NCI-H524 treated with DMSO at 0.1 percent for 48 hours (cell line): Measurements from ENCODE around the gene RAMP3.
"Not testable (repeated sequence)": the region's sequence is repeated elsewhere in the genome, so short reads cannot be mapped to it uniquely, and the experiment has no call there.

ENCODE experiments used
- DNase-seq: peaks from one replicate; lab custom pipeline; 2025; lab: John Stamatoyannopoulos, UW

Gene RAMP3

DNA sequence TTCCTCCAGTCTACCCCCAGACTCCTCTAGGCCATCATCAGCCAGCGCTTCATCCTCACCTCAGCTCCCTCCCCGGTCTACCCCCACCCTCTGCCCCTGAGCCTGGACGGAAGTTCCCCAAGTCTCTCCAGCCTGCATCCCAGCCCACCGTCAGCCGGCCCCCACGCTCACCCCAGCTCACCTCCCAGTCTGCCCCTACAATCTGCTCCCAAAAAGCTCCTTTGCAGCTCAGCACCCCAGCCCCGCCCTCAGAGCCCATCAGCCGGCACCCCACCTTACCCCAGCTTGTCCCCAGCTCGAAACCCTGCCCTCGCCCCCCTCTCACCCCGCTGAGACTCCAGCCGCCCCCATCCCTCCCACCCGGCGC lies 322 bp upstream of the RAMP3 start:
- no peak for DNase-seq

DNA sequence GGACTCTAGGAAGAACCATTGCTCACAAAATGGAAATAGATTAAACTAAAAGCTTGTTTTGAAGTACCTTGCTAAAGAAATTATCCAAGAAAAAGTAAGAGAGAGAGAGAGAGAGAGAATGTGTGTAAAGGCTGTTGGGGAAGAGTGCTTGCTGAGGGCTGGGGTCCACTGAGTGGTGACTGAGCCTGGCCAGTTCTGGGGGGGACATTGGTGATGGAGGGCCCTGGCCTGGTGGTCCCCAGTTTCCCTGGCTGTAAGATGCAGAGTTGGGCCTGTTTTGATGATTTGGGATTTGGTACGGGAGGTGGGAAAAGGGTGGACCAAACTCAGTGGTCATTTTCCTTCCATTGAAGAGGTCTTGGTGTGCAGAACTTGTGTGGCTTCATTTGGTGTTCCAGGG lies 880 bp downstream of the RAMP3 start:
- DNase-seq: no peak

DNA sequence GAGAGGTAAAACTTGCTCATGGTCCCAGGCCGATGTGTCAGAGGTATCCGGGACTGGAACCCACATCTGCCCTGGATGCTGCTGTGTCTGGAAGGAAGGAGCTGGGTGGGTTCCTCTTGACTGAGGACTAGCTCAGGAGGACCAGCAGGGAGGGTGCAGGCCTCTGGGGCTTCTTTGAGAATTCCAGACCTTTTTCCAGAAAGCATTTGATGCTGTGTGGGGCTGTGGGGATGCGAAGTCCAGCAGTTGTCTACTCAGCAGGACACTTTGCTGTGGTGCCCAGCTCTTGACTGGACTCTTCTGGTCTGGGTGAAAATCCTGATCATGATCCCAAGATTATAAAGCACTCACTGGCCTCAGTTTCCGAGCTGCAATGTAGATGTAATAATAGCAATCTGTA lies 1.7 kb downstream of the RAMP3 start:
- DNase-seq: no peak

DNA sequence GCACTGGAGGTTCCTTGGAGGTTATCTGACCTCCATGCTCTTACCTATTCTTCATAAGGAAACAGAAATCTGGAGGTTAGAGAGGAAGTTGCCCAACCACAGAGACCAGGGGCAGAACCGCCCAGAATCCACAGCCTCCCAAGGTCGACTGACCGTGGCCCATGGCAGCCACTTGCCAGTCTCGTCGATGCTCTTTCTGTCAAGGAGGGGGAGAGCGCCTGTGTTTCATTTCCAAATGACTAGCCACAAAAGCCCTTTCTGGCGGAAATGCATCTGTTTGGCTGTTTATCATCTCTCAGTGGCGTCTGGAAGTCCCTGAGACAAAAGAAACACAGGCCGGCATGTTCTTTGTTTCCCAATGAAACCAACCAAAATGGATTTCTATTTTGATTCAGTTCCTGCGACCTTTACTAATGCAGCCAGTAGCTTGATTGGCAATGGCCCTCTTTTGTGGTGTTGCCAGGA lies 2.9 kb downstream of the RAMP3 start:
- no peak for DNase-seq

DNA sequence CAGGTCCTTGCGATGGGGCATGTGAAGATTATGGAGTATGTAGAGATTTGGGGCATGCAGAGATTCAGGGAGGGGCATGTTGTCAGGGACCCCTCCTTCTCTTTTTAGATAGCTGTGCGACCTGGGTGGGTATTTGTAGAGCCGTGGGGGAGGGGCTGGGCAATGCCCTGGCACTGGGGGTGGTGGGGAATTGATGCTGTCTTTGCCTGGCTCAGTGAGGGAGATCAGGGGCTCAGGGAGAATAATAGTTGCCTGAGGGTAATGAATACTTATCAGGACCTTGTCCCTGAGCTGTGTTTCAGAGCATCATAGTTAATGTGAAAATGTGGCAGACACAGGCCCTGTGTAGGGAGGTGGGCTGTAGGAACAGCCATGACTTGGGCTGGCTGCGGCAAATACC lies 3.5 kb downstream of the RAMP3 start:
- no peak for DNase-seq

DNA sequence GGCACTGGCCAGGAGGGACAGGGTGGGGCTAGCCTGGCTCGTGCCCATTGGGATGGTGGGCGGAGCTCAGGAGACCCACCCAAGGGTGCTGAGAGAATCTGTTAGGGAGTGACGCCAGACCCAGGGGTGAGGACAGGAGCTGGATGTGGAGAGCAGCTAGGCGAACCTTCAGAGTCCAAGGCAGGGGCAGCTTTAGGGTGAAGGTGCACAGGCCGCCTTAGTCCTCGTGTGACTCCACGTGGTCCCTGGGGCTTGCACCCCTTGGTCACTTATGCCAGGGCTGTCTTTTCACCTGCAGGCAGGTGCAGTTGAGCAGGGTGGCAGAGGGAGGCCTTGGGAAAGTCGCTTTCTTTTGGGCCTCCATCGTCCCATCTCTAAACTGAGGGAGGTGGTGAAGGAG lies 4.3 kb downstream of the RAMP3 start:
- no peak for DNase-seq

DNA sequence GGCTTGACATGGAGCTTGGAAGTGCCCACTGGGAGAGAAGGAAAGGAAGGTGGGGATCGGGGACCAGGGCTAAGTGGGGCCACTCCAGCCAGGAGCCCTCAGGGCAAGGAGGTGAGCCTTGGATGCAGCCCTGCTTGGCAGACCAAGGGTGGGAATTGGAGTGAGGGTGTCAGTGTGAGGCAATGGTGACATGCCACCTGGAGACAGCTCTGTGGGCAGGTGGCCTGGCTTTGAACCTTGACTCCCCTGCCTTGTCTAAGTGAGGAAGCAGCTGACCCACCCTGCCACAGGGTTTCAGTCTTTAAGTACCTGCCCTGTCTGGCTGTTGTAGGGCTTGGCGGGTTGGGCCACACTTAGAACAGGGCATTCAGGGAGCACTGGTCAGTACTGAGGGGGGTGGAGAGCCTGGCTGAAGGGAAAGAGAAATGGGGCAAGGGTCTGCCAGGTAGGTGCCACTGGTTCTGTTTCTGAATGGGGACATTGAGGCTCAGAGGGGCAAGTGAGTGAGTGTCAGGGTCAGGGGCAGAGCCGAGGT lies 4.8 kb downstream of the RAMP3 start:
- no peak for DNase-seq

DNA sequence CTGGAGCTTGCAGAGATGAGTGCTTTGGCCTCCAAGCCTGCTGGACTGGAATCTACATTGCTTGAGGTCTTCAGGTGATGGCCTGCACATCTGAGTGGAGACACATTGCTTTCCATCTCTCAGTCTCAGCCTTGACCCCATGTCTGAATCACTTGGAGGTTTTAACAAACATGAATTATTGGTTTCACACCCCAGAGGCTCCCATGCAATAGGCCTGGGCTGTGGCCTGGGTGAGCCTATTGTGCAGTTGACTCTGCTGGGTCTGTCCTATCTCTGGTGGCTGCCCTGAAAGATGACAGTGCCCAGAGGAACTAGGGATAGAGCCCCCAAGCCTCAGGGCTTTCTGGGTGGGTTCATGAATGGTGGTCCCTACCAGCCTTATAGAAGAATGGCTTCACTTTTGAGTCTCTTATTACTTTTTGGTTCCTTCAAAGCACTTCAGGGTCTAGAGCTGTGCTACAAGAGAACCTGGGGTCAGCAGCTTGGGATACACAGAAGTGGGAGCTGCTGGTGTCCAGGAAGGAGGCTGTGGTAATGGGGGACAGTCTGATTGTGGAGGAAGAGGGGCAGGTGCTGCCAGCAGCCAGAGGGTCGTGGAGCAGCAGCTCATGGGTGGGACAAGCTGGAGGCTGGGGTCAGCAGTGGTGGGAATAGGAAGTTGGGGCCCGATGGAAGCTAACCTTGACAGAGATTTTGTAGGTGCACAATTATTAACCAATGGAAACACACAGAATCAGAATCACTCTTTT lies 5.5 kb downstream of the RAMP3 start:
- DNase-seq: no peak

DNA sequence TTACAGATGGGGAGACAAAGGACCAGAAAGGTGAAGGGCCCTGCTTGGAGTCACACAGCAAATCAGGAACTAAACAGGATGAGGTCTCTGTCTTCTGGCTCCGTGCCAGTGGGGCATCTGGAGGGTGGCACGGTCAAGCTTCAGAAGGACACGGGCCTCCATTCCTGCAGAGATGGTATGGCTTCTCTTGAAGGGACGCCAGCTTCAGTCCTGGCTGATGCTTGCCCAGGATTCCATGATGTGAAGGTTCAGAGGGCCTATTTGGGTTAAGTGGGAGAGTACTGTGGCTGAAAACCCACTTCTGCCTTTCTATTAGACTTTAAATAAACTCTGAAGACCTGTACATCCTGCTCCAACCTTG lies 6.1 kb downstream of the RAMP3 start:
- no peak for DNase-seq

DNA sequence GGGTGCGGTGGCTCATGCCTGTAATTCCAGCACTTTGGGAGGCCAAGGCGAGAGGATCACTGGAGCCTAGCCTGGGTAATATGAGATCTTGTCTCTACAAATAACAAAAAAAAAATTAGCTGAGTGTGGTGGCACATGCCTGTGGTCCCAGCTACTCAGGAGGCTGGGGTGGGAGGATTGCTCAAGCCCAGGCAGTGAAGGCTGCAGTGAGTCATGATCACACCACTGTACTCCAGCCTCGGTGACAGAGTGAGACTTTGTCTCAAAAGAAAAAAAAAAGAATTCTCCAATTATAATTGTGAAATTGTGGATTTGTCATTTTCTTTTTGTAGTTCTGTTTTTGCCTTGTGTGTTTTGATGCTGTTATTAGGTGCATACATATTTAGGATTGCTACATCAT lies 6.7 kb downstream of the RAMP3 start:
- DNase-seq: not testable (repeated sequence)

DNA sequence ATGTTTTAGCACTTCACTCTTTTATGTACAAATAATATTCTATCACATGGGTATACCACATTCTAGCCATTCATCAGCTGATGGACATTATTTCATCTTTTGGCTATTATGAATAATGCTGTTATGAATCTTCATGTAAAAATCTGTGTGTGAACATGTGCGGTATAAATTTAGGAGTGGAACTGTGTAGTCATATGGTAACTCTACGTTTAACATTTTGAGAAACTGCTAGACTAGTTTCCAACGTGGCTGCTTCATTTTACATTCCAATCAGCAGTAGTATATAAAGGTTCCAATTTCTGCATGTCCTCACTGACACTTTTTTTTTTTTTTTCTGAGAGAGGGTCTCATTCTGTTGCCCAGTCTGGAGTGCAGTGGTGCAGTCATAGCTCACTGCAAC lies 8.3 kb downstream of the RAMP3 start:
- no peak for DNase-seq

DNA sequence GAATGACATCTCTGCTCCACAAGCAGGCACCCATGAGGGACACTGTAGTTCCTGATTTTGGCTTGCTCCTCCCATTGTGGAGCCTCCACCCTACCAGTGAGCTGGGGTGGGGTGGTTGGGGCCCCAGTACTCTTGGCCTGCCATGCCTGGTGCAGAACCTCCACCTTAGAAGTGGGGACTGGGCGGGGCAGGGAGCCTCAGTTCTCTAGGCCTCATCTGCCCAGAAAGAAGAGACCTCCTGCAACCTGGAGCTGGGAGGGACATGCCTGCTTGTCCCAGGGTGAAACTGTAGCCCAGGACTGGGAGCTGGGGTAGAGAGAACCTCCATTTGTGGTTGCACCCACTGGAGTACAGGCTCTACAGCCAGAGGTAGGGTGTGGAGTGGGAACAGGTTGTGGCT lies 14.4 kb downstream of the RAMP3 start:
- DNase-seq: no peak

DNA sequence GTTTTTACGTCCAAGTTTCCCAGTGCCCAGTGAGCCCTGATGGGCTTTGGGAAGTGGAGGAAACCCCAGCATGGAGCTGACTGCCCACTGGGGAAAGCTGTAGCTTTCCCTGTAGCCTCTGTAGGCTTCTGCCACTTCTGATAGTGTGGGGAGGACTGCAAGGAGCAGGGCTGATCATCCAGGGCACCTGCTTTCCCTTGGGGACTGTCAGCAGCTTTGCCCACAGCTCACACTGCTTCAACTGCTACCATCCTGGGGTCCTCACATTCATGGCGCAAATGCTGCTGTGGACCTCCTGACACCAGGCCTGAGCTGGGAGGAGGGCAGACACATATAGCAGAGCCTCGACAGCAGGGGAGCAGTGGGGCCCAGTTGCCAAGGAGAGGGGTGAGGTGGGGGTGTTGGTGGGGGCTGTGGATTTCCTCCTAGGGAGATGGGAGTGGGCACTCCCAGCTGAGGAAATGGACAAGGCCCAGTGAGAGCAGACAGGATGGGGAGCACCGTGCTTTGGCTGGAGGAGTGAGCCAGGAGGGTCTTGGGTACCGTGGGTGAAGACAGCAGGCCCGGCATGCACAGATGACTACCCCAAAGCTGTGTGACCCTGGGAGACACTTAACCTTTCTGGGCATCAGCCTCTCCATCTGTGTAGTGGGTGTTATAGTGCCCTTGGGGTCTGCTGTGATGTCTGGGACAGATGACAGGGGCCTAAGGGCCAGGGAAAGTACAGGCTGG lies 16.2 kb downstream of the RAMP3 start:
- no peak for DNase-seq

DNA sequence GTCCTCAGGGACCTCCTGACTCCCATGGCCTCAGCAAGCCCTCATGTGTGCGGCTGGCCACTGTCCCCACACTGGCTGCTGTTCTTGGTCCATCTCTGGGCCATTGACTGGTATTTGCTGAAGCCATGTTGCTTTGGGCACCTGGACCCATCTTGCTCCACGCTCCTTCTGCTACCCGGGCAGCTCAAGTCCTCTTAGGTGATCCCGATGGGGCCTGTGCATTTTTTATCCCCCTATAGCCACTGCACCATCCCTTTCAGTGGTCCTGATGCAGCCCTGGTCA lies 16.7 kb downstream of the RAMP3 start:
- DNase-seq: no peak

DNA sequence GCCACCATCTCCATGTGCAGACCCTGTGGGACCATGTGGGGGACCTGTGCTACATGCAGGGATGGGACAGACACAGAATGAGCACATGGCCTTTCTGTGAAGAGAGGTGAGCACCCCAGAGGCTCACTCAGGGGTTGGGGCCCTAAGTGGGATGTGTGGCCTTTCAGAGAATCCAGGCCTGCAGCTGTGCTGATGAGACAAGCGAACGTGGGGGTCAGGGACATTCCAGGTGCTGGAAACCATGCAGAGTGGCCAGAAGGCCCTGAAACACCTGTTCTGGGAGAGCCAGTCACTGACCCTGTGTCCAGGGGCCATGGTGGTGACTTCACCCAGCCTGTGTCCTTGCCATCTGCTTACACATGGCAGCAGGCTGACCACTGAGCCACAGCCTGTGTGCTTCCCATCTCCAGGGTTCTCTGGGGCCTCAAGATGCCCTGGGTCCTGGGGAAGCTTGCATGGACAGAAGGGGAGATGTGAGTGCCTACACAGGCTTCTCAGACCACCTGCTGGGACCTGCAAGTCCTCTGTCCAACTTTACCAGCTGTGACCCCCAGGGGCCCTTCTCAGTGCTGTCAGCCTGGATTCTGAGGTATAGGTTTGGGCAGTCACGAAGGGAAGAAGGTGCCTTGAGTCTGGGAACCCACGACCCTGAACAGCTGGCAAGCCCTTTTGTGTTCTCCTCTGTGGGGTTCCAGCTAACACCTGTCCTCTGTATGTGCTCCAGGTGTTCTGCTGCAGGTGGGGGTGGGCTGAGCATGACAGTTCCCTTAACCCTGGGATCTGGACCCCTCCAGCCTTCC lies 17.6 kb downstream of the RAMP3 start:
- DNase-seq: no peak

DNA sequence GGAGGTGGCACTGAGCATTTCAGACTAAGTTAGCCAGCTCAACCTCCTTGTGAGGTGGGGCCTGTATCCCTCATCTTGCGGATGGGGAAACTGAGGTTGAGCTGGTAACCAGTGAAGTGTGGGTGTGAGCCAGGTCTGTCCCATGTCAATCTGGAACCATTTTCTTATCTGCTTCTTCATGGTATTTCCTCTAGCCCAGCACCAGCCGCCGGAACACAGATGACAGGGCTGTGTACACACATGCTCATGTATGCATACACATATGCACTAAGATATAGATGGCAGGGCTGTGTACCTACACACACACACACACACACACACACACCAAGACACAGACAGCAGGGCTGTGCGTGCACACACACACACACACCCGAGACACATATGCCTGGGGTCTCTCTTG lies 18.5 kb downstream of the RAMP3 start:
- no peak for DNase-seq

DNA sequence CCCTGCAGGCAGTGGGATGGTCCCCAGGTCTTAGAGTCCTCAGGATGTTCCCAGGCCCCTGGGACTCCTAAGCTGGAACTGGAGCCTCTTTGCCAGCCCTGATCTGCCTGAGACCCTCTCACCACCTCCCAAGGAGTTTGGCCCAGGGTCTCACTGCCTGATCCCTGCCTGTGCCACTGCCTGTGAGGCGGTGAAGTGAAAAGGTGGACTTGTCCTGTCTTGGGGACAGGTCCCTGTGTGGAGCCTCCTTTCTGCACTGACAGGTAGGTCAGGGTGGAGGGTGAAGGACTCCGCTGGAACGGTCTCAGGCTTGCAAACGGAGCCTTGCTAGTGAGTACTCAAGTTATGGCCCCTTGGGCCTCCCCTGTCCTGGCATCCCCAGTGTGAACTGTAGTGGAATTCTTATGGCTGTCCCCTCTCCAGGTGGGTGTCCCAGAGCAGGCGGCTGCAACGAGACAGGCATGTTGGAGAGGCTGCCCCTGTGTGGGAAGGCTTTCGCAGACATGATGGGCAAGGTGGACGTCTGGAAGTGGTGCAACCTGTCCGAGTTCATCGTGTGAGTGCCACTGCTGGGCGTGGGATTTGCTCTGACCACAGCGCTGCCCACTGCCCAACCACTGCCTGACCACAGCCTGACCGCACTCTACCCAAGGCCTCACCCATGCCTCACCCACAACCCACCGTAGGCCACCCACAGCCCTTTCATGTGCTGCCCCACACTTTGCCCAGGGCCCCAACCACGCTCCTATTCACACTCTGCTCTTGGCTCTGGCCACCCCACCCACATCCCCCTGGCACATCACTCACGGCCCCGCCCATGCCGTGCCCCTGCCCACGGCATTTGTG lies 19.5 kb downstream of the RAMP3 start:
- DNase-seq: no peak

DNA sequence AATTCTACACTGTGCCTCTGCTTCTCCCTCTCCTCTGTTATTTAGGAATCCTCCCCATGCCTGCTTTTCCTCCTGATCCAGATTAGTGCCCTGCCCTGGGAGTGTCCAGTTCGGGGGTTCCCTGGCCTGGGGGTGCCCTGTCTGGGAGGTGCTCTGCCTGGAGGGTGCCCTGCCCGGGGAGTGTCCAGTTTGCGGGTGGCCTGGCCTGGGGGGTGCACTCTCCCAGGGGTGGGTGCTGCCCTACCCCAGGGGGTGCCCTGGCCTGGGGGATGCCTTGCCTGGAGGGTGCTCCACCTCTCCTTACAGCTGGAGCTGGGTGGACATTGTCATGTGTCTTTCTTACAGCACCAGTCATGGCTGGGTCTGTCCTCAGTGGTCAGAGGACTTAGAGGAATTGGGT lies 20.2 kb downstream of the RAMP3 start:
- DNase-seq: no peak

DNA sequence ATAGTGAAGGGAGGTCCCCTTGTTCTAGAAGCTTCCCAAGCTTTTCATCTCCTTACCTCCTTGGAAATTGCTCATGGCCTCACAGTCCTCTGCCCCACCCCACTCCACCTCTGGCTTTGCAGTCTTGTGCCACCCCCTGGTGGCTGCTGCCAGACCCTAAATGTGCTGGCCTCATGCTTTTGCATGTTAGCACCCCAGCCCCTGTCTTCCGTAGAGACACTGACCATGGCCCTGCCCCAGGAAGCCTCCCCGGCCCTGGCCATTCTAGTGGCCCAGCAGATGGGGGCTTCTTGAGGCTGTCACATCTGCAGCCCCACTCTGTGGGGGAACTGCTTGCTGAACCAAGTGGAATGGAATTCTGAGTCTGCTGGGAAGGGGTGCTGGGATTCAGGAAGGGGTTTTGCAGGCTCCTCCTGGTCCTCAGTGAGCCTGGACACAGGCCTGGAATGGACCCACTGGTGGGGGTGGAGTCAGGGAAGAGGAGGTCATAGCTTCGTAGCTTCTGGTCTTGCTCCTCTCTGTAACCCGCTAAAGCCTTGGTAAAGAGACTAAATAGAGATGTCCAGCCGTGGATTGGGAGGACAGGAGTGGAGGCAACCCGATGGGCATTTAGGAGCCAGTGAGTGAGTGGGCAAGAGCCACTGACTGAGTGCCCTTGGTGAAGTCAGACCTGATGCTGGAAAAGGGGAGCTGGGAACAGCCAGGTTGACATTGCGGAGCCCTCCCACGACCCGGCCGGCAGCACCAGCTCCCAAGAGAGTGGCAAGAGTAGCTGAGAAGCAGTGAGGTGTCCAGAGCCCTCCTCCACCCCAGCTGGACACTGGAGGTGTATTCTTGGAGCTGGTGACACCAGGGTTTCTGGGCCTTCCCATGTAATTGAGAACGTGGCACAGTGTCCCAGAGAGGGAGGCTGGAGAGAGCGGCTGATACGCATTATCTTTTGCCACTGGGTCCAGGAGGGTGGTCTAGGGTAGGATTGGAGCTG lies 20.9 kb downstream of the RAMP3 start:
- no peak for DNase-seq

DNA sequence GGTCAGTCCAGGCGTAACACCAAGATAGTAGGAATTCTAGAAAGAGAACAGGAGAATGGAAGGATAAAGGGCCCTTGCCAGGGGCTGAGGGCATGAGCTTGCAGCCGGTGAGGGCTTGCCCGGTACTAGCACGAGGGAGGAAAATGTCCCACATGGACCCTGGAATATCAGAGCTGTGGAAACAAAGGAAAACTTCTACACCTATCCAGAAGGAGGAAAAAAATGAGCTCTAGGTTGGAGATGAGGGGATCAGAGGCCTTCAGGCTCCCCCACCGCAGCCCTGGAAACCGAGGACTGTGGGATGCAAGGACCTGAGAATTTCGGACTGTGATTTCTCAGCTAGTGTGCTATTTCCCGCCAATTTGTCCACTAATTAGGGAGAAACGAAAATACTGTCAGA lies 22.1 kb downstream of the RAMP3 start:
- DNase-seq: no peak
